Activated naive CD4-positive, alpha-beta T cell treated with anti-CD3 and anti-CD28 coated beads, Interleukin-2, amount 50 U/mL, for 72 hours (primary cell): ENCODE results near the gene IMPACT. TPM values are rescaled to one million over a fixed set of nuclear protein-coding genes. Genes with fewer than 3 reads are reported as not detected.

ENCODE experiments used
- ATAC-seq, 2 donors: fragments of 150-1000 bp; cut with Tn5 transposase; 2 replicates each; pipeline ENCODE4 v1.10.0; 2021; ENCODE audit warnings: mild to moderate bottlenecking in 2 of 2, moderate library complexity in 2 of 2
- DNase-seq, 2 donors: peaks; one replicate each; pipeline ENCODE4 v3.0.0; 2021 to 2022; ENCODE audit warnings: low spot score in 2 of 2
- H3K27ac Mint-ChIP-seq, 2 donors: one replicate each; pipeline ENCODE4 v1.8.0; 2022; ENCODE audit warnings: mild to moderate bottlenecking in 2 of 2, mixed read lengths in 2 of 2
- H3K36me3 Mint-ChIP-seq, 2 donors: one replicate each; pipeline ENCODE4 v1.8.0; 2022; ENCODE audit warnings: mixed read lengths in 2 of 2
- H3K9me3 Mint-ChIP-seq, 2 donors: one replicate each; pipeline ENCODE4 v1.8.0; 2022; ENCODE audit warnings: mixed read lengths in 2 of 2
- total RNA-seq, 2 donors: library from RNA; stranded (reverse); gene quantifications; one replicate each; pipeline ENCODE4 v1.2.3, GENCODE V29; 2022

The IMPACT gene
- total RNA-seq, 2 donors from 2014 or later = 7.4 to 13.6 TPM

- peaks cover 16 to 18% of the 10 kb centered on the region in 2 donors for H3K36me3 Mint-ChIP-seq
- no peak overlapping the region for H3K27ac Mint-ChIP-seq
- DNase-seq (no peak), ATAC-seq (no peak)
- H3K9me3 Mint-ChIP-seq = peaks cover 10 to 11% of the 10 kb centered on the region in 2 donors
Measured at GRCh38 chr18:24408496-24408895, 18.0 kb upstream of the IMPACT start.

GRCh38 chr18:24413148-24413547, 13.3 kb upstream of the IMPACT start:
- ATAC-seq (no peak), DNase-seq (no peak)
- peaks cover 13 to 19% of the 10 kb centered on the region in 2 donors for H3K36me3 Mint-ChIP-seq
- peak overlapping the region in 1 of 2 donors; percentile 41 for H3K27ac Mint-ChIP-seq
- H3K9me3 Mint-ChIP-seq = peaks cover 11 to 12% of the 10 kb centered on the region in 2 donors

- ATAC-seq (peak; percentile 76 to 96), DNase-seq (no peak)
- Mint-ChIP-seq H3K27ac (no peak overlapping the region), H3K9me3 (peaks cover 11 to 12% of the 10 kb centered on the region in 2 donors), H3K36me3 (peaks cover 13 to 19% of the 10 kb centered on the region in 2 donors)
Measured at GRCh38 chr18:24414349-24415003, 12.0 kb upstream of the IMPACT start.

GRCh38 chr18:24417480-24417879, 9.0 kb upstream of the IMPACT start:
- Mint-ChIP-seq H3K36me3 (peaks cover 12 to 17% of the 10 kb centered on the region in 2 donors), H3K27ac (no peak overlapping the region), H3K9me3 (peaks cover 11 to 12% of the 10 kb centered on the region in 2 donors)
- DNase-seq (no peak), ATAC-seq (no peak)

- Mint-ChIP-seq H3K36me3 (peaks cover 3 to 15% of the 10 kb centered on the region in 2 donors), H3K9me3 (peaks cover 2 to 6% of the 10 kb centered on the region in 2 donors), H3K27ac (no peak overlapping the region)
- ATAC-seq = no peak
- DNase-seq = no peak
Measured at GRCh38 chr18:24420551-24420950, 5.9 kb upstream of the IMPACT start.

- DNase-seq = no peak
- Mint-ChIP-seq H3K27ac (no peak overlapping the region), H3K36me3 (peaks cover 12 to 26% of the 10 kb centered on the region in 2 donors), H3K9me3 (peaks cover 9 to 13% of the 10 kb centered on the region in 2 donors)
- ATAC-seq = no peak
Measured at GRCh38 chr18:24421831-24422230, 4.6 kb upstream of the IMPACT start.

GRCh38 chr18:24426073-24426397, 435 bp upstream of the IMPACT start:
- peaks cover 26 to 38% of the 10 kb centered on the region in 2 donors for H3K36me3 Mint-ChIP-seq
- H3K9me3 Mint-ChIP-seq = peaks cover 9 to 13% of the 10 kb centered on the region in 2 donors
- H3K27ac Mint-ChIP-seq = peak overlapping the region in 1 of 2 donors; percentile 91
- no peak for ATAC-seq
- DNase-seq = no peak

GRCh38 chr18:24427484-24427883, 1.0 kb downstream of the IMPACT start:
- H3K36me3 Mint-ChIP-seq = peaks cover 26 to 38% of the 10 kb centered on the region in 2 donors
- ATAC-seq = peak in 1 of 2 donors; percentile 21
- H3K27ac Mint-ChIP-seq = peak overlapping the region; percentile 89 to 91
- peaks cover 9 to 13% of the 10 kb centered on the region in 2 donors for H3K9me3 Mint-ChIP-seq
- no peak for DNase-seq

- ATAC-seq (no peak), DNase-seq (no peak)
- Mint-ChIP-seq H3K27ac (no peak overlapping the region), H3K9me3 (peaks cover 9 to 10% of the 10 kb centered on the region in 2 donors), H3K36me3 (peaks cover 31 to 38% of the 10 kb centered on the region in 2 donors)
Measured at GRCh38 chr18:24428709-24429108, 2.2 kb downstream of the IMPACT start.

GRCh38 chr18:24429188-24429587, 2.7 kb downstream of the IMPACT start:
- peaks cover 31 to 36% of the 10 kb centered on the region in 2 donors for H3K36me3 Mint-ChIP-seq
- DNase-seq (no peak), ATAC-seq (no peak)
- peaks cover 9% of the 10 kb centered on the region in 2 donors for H3K9me3 Mint-ChIP-seq
- H3K27ac Mint-ChIP-seq = no peak overlapping the region

GRCh38 chr18:24432618-24433017, 6.1 kb downstream of the IMPACT start:
- no peak overlapping the region for H3K27ac Mint-ChIP-seq
- peaks cover 11 to 17% of the 10 kb centered on the region in 2 donors for H3K36me3 Mint-ChIP-seq
- H3K9me3 Mint-ChIP-seq = no peaks in the 10 kb centered on the region
- no peak for DNase-seq
- no peak for ATAC-seq

GRCh38 chr18:24436939-24437338, 10.5 kb downstream of the IMPACT start:
- ATAC-seq (no peak), DNase-seq (no peak)
- Mint-ChIP-seq H3K36me3 (peaks cover 13% of the 10 kb centered on the region in 2 donors), H3K27ac (no peak overlapping the region), H3K9me3 (no peaks in the 10 kb centered on the region)

- H3K27ac Mint-ChIP-seq = no peak overlapping the region
- no peaks in the 10 kb centered on the region for H3K9me3 Mint-ChIP-seq
- H3K36me3 Mint-ChIP-seq = peaks cover 6 to 10% of the 10 kb centered on the region in 2 donors
- no peak for DNase-seq
- ATAC-seq = no peak
Measured at GRCh38 chr18:24443870-24444269, 17.4 kb downstream of the IMPACT start.

- Mint-ChIP-seq H3K27ac (no peak overlapping the region), H3K36me3 (peaks cover 10 to 11% of the 10 kb centered on the region in 2 donors), H3K9me3 (no peaks in the 10 kb centered on the region)
- ATAC-seq = no peak
- DNase-seq = no peak
Measured at GRCh38 chr18:24446453-24446852, 20.0 kb downstream of the IMPACT start.

GRCh38 chr18:24446953-24447538, 20.6 kb downstream of the IMPACT start:
- H3K36me3 Mint-ChIP-seq = peaks cover 10 to 11% of the 10 kb centered on the region in 2 donors
- no peaks in the 10 kb centered on the region for H3K9me3 Mint-ChIP-seq
- DNase-seq (no peak), ATAC-seq (no peak)
- no peak overlapping the region for H3K27ac Mint-ChIP-seq

- no peak for DNase-seq
- Mint-ChIP-seq H3K27ac (no peak overlapping the region), H3K9me3 (no peaks in the 10 kb centered on the region), H3K36me3 (peaks cover 10 to 11% of the 10 kb centered on the region in 2 donors)
- no peak for ATAC-seq
Measured at GRCh38 chr18:24447961-24448360, 21.5 kb downstream of the IMPACT start.

- DNase-seq = no peak
- ATAC-seq = peak in 1 of 2 donors; percentile 96
- peaks cover 0 to 16% of the 10 kb centered on the region in 2 donors for H3K36me3 Mint-ChIP-seq
- H3K9me3 Mint-ChIP-seq = no peaks in the 10 kb centered on the region
- H3K27ac Mint-ChIP-seq = peak overlapping the region in 1 of 2 donors; percentile 50
Measured at GRCh38 chr18:24456549-24456948, 30.1 kb downstream of the IMPACT start.

GRCh38 chr18:24459772-24460171, 33.3 kb downstream of the IMPACT start:
- no peak for DNase-seq
- Mint-ChIP-seq H3K9me3 (no peaks in the 10 kb centered on the region), H3K27ac (no peak overlapping the region), H3K36me3 (peaks cover 0 to 16% of the 10 kb centered on the region in 2 donors)
- ATAC-seq = no peak
